NCI-H226 (cell line): ENCODE measurements around the gene UBL3.

Experiments
- DNase-seq: peaks from one replicate; pipeline ENCODE4 v3.0.0-alpha.2; 2015

The UBL3 gene

DNA sequence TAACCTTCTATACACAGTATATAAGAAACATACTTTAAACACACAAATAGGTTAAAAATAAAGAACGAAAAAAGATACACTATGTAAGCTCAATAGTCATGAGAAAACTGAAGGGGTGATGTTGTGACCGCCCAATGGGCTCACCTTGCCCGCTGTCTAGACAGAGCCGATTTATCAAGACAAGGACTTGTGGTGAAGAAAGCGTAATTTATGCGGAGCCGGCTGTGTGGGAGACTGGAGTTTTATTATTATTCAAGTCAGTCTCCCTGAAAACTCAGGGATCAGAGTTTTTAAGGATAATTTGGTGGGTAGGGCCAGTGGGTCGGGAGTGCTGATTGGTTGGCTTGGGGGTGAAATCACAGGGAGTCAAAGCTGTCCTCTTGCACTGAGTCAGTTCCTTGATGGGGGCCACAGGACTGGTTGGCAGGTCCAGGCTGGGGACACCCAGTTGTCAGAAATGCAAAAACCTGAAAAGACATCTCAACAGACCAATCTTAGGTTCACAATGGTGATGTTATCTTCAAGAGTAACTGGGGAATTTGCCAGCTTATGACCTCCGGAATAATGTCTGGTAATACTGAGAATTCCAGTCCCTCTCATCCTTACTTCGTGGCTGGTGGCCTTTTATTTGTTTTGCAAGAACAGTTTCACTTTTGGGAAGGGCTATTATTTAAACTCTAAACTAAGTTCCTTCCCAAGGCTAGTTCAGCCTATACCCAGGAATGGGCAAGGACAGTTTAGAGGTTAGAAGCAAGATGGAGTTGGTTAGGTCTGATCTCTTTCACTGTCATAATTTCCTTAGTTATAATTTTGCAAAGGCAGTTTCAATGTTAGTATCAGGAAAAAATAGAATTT, 96.6 kb downstream of the UBL3 start:
- DNase-seq = no peak

DNA sequence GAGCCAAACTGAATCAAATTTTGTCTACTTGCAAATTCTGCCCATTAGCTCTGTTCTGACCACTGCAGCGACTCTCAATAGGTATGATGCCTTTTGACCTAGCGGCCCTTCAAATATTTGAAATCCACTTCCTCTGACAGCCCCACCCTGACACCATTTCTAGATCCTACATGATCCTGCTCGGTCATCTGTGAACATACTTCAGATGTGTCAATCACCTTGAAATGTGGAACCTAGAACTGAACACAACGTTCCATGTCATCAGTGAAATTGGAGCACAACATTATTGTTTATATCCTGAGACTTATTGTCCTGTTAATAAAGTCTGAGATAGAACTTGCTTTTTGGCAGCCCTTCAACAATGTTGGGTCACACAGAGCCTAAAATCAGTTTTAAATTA, 98.2 kb downstream of the UBL3 start:
- DNase-seq = no peak

DNA sequence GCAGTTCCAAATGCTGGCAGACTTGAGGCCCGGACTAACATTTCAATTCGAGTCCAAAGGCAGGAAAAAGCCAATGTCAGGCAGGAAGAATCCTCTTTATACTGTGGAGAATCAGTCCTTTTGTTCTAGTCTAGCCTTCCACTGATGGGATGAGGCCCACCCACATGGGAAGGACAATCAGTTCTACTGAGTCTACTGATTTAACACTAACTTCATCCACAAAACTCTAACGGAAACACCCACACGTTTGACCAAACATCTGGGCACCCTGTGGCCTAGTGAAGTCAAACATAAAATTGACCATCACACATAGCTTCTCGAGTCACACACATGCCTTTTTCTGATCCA, 100.3 kb downstream of the UBL3 start:
- no peak for DNase-seq

DNA sequence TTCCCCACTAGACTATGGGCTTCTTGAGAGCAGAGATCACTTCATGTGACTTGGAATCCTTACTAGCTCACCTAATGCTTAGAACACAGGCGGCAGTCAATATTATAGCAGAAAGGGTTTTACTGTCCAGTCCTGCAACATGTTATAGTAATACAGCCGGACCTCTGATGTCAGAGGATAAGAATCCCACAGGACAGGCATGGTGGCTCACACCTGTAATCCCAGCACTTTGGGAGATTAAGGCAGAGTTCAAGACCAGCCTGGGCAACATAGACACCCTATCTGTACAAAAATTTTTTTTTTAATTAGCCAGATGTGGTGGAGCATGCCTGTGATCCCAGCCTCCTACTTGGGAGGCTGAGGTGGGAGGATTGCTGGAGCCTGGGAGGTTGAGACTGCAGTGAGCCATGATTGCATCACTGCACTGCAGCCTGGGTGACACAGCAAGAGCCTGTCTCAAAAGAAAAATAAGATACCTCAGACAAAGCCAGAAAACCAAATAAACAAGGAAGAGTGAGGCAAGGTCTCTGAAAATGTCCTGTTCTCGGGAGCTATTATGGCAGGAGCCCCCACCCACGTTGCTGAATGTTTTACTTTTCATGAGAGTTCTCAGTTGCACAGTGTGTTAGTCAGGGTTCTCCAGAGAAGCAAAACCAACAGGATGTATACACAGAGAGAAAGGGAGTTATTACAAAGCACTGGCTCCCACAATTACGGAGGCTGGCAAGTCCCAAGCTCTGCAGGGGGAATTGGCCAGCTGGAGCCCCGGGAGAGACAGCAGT, 100.8 kb downstream of the UBL3 start:
- DNase-seq = no peak

DNA sequence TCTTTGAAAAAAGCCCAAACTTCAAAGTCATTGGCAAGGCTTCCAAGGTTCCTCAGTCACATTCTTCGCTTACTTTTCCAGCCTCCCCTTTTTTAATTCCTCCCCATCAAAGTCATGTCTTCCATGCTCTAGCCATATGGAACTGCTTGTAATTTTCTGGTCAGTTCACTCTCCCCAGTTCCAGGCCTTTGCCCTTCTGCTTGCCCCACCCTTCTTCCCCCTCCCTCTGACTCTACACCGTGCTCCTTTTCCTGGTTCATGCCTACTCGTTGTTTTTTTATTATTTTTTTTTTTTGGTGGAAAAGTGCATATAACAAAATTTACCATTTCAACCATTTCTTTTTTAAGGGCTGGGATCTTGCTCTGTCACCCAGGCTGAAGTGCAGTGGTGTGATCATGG, 102.3 kb downstream of the UBL3 start:
- DNase-seq = no peak

DNA sequence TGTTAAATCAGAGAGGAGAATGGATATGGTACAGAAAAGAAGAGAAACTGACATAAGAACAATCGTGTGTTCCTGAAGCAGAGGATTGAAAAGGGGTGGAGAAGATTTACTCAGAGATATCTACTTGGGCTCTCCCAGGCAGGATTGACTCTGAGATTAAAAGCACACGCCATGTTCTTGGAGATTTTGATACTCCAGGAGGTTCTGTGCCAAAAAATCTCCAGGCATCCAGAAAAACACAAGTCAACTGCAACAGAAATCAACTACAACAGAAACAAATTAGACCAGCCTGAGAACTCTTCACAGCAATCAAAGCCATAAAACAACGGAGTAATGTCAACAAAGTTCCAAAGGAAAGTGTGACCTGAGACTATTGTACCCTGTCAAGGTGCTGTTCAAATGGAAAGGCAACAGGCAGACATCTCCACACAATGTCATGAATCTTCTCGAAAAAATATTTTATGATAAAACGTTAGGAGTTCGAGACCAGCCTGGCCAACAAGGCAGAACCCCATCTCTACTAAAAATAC, 104.2 kb downstream of the UBL3 start:
- DNase-seq = no peak

DNA sequence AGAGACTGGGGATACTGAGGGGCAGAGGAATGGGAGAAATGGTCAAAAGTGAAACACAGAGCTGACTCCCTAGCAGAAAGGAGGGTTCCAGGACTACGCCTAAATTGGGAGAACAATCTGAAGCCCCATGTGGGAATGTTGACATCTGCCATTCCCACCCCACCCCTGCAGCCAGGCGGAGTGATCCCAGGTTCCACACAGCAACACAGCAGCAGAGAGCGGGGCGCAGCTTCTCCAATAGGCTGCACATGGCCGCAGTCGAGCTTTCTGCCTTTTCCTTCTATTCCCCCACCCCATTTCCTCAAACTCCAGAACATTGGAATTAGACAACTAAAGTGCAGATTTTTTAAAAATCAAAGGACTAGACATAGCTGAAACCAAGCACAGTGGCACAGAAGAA, 104.7 kb downstream of the UBL3 start:
- DNase-seq = no peak

DNA sequence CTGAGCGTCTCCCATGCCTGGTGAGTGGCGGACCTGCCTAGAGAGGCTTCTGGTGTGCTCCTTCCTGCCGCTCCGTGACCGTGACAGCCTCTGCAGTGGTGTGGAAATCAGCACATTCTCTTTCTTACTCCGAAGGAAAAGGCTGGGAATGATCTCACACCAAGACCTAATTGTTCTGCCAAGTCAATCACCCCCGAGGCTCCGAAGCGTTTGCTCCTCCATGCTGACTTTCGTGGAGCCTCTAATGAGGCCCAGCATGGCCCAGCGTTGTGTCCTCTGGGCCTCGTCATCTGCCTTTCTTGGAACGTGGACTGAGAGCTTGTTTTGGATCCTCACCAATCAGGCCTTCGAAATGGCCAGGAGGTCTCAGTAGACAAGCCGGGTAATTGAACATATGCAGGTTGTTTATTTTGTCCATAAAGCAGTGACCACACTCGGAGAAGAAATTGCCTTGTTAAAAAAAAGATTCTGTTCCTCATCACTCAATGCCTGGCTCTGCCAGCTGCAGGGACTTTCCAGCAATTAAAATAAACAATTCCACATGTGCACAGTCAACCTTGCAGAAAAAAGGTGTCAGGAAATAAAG, 107.1 kb downstream of the UBL3 start:
- no peak for DNase-seq

DNA sequence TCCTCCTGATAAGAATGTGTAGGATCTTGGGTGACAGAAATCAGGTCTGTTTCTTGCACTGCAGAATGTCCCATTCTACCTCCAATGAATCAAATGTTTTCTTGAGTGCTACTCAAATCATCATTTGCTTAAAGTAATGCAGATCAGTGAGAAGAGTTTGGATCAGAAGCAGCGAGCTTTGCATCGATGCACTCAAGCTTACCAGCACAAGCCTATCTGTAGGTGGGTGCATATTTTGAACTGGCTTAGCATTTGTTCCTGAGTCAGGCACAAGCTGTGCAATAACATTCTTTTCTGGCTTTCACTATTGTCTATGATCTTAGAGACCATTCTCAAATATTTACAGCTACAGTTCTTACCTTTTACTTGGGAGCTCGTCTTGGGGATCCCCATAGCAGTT, 109.5 kb downstream of the UBL3 start:
- no peak for DNase-seq

DNA sequence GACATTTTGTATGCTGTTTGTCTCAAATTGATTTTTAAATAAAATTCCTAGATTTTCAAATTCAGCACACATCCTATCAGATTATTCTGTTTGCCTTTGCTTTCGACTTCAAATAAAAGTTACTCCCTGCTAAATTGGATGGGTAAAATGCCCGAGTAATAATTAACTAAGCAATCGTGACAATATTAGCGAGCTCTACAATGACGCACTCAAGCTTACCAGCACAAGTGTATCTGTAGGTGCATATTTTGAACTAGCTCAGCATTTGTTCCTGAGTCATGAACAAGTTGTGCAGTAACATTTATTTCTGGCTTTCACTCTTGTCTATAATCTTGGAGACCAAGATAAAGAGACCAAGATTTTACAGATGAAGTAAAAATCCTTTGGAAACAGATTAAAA, 113.4 kb downstream of the UBL3 start:
- no peak for DNase-seq

DNA sequence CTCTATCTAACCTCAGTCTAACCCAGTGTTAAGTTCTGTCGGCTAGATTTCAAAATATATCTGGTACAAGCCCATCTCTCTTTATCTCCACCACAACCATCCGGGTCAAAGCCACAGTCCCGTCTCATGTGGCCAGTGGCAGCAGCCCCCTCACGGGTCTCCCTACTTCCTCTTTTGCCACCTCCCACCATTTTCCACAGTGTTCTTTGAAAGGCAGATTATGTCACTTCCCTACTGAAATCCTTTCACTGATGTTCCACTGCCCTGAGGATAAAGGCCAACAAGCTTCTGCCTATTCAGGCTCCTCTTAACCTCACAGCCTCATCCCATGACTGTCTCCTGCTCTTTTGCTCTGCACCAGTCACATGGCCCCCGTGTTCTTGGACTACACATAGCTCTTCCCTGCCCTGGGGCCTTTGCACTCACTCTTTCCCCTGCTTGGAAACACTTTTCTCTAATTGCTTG, 117.2 kb downstream of the UBL3 start:
- DNase-seq = no peak

DNA sequence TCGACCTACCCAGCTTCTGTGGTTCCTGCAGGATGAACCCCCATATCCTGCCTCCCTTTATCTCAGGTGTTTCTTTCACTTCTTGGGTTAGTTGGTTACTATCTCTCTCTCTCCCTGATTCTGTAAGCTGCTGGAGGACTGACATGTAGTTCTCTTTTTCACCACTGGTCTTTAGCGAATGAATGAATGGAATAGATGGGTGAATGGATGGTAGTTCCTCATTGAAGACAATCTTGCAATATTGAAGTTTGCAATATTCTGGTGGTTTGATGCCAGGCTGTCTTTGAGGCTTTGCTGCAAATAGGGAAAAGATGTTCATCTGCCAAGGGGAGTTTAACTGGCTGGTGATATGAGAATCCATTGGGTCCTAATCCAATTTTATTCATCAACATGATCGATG, 120.2 kb downstream of the UBL3 start:
- no peak for DNase-seq

DNA sequence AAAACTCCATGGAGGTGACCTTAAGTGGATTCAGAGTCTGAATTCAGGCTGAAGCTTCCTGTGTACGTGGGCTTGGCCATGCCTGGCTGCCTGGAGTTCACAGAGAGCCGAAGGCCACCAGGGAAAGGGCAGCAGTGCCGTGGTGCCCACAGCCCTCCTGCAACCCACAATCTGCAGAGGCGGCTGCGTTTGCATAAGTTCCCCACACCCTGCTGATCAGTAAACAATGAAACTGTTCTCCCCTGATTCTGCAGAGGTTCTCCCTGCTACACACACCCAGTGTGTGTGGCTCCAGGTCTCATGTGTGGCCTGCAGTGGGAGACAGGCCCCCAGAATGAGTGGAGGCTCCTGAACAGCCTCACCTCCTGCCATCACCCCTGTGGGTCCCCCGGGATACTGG, 128.0 kb downstream of the UBL3 start:
- no peak for DNase-seq

DNA sequence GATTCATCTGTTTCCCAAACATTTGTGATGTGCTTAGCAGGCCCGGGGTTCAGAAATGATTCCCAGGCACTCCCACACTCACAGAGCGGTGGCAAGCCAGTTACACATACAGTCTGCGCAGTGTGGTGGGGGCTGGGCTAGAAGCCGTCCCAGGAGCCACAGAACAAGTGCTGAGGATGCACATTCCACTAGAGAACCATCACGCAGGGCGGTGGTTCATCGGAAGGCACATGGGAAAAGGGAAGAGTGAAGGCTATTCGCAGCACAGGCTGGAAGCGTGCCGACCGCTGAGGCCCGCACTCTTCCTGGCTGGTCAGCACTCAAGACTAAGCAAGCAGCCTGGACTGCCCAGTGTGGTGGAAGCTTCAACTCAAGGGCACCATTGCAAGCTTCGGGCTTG, 128.7 kb downstream of the UBL3 start:
- DNase-seq = no peak

DNA sequence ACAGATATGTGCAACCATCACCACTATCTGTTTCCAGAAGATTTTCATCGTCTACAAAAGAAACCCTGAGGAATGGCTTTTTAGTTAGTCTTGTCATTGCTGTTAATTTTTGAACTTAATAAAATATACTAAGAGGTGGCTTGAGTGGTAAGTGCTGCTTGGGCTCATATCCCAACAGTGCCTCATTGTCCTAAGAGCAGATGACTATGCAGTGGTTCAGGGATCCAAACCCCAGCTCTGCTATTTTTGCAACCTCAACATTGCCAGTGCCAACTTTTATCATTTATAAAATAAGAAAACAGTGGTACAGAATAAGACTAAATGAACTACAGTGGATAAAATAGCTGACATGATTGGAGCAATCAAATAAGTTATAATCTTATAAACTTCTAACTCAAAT, 131.7 kb downstream of the UBL3 start:
- DNase-seq = no peak

DNA sequence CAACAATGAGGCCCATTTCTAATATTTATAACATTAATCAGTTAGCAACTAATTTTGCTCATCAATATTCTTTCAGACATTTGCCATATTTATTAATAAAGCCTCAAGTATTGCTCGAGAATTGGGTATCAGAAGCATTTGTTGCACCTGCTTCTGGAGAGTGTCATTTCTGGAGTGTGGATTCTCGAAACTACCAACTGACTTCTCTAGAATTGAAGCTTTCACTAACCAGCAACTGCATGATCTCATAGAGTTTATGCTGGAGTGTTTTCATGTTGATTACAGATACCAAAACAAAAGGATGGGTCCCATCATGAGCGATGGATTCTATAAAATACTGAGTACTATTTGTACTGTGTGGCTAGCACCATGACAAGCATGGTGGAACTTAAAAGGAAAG, 133.9 kb downstream of the UBL3 start:
- no peak for DNase-seq
